Vagina (tissue), 2 donors: ENCODE results near the gene MEST. TPM values are rescaled to one million over a fixed set of nuclear protein-coding genes. Genes with fewer than 3 reads are reported as not detected.

ENCODE experiments used
- DNase-seq, 2 donors: peaks; one replicate each; pipeline ENCODE4 v3.0.0-alpha.2; 2017; ENCODE audit errors: extremely low spot score in 2 of 2
- H3K27ac ChIP-seq: fragments of 200-600 bp; sonication (generic); one replicate; pipeline ENCODE4 v1.5.1; 2019
- H3K27me3 ChIP-seq: fragments of 200-600 bp; sonication (generic); one replicate; pipeline ENCODE4 v1.5.1; 2019
- H3K36me3 ChIP-seq, 2 donors: fragments of 200-600 bp; sonication (generic); one replicate each; pipeline ENCODE4 v1.5.1; 2017 to 2019
- H3K4me1 ChIP-seq: fragments of 200-600 bp; sonication (generic); one replicate; pipeline ENCODE4 v1.5.1; 2019
- H3K4me3 ChIP-seq, 2 donors: fragments of 200-600 bp; sonication (generic); 1 replicate in 1 of 2; 2 replicates in 1 of 2; pipeline ENCODE4 v1.5.1; 2016 to 2019
- H3K9me3 ChIP-seq: fragments of 200-600 bp; sonication (generic); one replicate; pipeline ENCODE4 v1.5.1; 2019
- POLR2A ChIP-seq, 2 donors: fragments of 450-650 bp; IDR thresholded peaks; one replicate each; pipeline ENCODE4 v1.6.1; 2017; ENCODE audit warnings: antibody characterized with exemption in 2 of 2, mild to moderate bottlenecking in 2 of 2, moderate library complexity in 2 of 2
- POLR2AphosphoS5 ChIP-seq, 2 donors: sonication (generic); formaldehyde crosslinking; IDR thresholded peaks; one replicate each; pipeline ENCODE4 v1.9.0; 2017; ENCODE audit warnings: antibody characterized with exemption in 2 of 2, mild to moderate bottlenecking in 2 of 2, low read depth in 1 of 2; ENCODE audit not compliant: insufficient read depth in 1 of 2
- intact Hi-C: fragments of 100-400 bp; cut with DNase I; formaldehyde crosslinking; loops from one replicate; pipeline ENCODE4 v1.15.1; 2023
- total RNA-seq: library from RNA; depleted of rRNA; stranded (reverse); fragments of >200 nt; gene quantifications from one replicate; pipeline ENCODE4 v1.2.3, GENCODE V29; 2016
- TF ChIP-seq, protein P1 (sequence below), 3 experiments: fragments of 450-650 bp in 2 of 3; fragments of 200-600 bp in 1 of 3; sonication (generic) in 1 of 3; IDR thresholded peaks; one replicate each; pipeline ENCODE4 v1.5.1; 2017 to 2019; ENCODE audit warnings: antibody characterized with exemption in 3 of 3, mild to moderate bottlenecking in 2 of 3, moderate library complexity in 2 of 3

MEST gene
- total RNA-seq, 1 donor from 2014 or later, result 28.5 TPM

DNA sequence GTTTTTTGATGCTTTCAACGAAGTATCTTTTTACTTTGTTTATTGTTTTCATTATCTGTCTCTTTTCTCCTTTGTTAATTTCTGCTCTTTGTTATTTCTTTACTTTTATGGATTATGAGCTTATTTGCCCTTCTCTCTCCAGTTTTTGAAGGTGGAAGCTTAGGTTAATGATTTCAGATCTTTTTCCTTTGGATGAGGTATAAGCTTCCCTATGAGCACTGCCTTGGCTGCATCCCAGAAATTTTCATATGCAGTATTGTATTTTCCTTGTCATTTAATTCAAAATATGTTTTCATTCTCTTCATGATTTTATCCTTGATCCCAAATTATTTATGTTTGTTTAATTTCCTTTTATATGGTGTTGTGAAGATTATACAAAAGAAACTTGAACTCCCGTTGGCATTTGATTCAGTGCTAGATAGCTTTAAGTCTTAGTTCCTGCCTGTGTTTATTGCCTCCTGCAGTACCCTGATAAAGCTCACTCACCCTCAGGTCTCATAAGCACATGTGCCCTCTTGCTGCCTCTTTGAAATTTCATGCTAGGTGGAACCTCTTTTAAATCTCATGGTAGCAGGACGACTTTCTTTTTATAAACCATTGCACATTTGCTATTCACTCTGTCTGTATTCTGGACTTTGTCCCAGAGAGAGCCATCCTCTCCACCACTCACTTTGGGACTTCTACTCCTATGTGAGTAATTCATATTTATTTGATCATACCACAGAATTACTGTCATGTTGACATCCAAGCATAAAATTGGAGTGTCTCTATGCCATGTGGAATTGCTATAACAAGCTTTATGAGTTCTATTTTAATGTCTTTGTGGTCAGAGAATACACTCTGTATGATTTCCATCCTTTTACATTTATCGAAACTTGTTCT lies 28.1 kb upstream of the MEST start:
- TF ChIP-seq, protein P1, sequence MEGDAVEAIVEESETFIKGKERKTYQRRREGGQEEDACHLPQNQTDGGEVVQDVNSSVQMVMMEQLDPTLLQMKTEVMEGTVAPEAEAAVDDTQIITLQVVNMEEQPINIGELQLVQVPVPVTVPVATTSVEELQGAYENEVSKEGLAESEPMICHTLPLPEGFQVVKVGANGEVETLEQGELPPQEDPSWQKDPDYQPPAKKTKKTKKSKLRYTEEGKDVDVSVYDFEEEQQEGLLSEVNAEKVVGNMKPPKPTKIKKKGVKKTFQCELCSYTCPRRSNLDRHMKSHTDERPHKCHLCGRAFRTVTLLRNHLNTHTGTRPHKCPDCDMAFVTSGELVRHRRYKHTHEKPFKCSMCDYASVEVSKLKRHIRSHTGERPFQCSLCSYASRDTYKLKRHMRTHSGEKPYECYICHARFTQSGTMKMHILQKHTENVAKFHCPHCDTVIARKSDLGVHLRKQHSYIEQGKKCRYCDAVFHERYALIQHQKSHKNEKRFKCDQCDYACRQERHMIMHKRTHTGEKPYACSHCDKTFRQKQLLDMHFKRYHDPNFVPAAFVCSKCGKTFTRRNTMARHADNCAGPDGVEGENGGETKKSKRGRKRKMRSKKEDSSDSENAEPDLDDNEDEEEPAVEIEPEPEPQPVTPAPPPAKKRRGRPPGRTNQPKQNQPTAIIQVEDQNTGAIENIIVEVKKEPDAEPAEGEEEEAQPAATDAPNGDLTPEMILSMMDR (IDR thresholded peaks at IDR 0.05), result no peak
- TF ChIP-seq POLR2AphosphoS5 (IDR thresholded peaks at IDR 0.05; ENCODE audit: insufficient read depth in 1 of 2, low read depth in 1 of 2) (no peak), POLR2A (IDR thresholded peaks at IDR 0.05) (no peak)

GRCh38 chr7:130468612-130469011 lies 23.3 kb upstream of the MEST start:
- Histone ChIP-seq H3K4me3 (no peak overlapping the region), H3K27ac (no peak overlapping the region), H3K36me3 (no peaks in the 10 kb centered on the region), H3K27me3 (no peaks in the 10 kb centered on the region), H3K4me1 (no peaks in the 10 kb centered on the region), H3K9me3 (no peaks in the 10 kb centered on the region)
- no peak for DNase-seq
- intact Hi-C loops, result no loop called here
- TF ChIP-seq, protein P1 (IDR thresholded peaks at IDR 0.05), result no peak
- TF ChIP-seq POLR2A (IDR thresholded peaks at IDR 0.05) (no peak), POLR2AphosphoS5 (IDR thresholded peaks at IDR 0.05; ENCODE audit: insufficient read depth in 1 of 2, low read depth in 1 of 2) (no peak)

More for the DNA sequence above, 28.1 kb upstream of the MEST start:
- Histone ChIP-seq H3K9me3 (no peaks in the 10 kb centered on the region), H3K27me3 (no peaks in the 10 kb centered on the region), H3K4me3 (no peak overlapping the region), H3K4me1 (no peaks in the 10 kb centered on the region), H3K27ac (no peak overlapping the region), H3K36me3 (no peaks in the 10 kb centered on the region)
- no peak for DNase-seq
- intact Hi-C loops, result no loop called here

DNA sequence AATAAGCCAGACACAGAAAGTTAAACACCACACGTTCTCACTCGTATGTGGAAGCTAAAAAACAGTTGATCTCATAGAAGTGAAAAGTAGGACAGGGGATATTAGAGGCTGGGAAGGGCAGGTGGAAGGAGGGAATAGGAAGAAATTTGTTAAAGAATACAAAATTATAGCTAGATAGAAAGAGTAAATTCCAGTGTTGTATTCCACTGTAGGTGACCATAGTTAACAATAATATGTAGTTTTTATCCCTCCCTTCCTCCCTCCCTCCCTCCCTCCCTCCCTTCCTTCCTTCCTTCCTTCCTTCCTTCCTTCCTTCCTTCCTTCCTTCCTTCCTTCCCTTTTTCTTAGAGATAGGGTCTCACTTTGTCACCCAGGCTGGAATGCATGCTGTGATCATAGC lies 19.9 kb upstream of the MEST start:
- no peaks in the 10 kb centered on the region for H3K4me1 ChIP-seq
- intact Hi-C loops, result no loop called here
- H3K27ac ChIP-seq, result no peak overlapping the region
- H3K9me3 ChIP-seq, result no peaks in the 10 kb centered on the region
- H3K36me3 ChIP-seq, result no peaks in the 10 kb centered on the region
- no peak overlapping the region for H3K4me3 ChIP-seq
- no peak for TF ChIP-seq POLR2A (IDR thresholded peaks at IDR 0.05)
- no peak for TF ChIP-seq POLR2AphosphoS5 (IDR thresholded peaks at IDR 0.05; ENCODE audit: insufficient read depth in 1 of 2, low read depth in 1 of 2)
- TF ChIP-seq, protein P1 (IDR thresholded peaks at IDR 0.05), result no peak
- no peaks in the 10 kb centered on the region for H3K27me3 ChIP-seq
- no peak for DNase-seq

DNA sequence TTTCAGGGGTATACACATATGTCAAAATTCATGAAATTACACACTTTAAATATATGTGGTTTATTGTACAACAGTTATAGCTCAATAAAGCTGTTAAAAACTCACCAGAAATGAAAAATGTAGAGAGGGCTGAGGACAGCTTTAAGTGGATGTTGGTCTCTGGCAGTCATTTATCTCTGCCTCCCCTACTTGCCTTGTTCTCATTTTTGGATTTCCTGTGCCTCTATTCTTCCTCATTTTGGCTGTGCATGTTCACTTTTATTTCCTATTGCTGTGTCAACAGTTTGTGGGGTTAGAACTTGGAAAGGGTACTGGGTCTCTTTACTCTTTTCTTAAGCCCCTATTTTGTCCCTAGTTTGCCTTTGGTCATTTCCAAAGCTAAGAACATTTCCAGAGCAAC lies 18.6 kb upstream of the MEST start:
- intact Hi-C loops, result no loop called here

More for the DNA sequence above, 18.6 kb upstream of the MEST start:
- TF ChIP-seq POLR2A (IDR thresholded peaks at IDR 0.05), result no peak
- no peak for TF ChIP-seq POLR2AphosphoS5 (IDR thresholded peaks at IDR 0.05; ENCODE audit: insufficient read depth in 1 of 2, low read depth in 1 of 2)
- TF ChIP-seq, protein P1 (IDR thresholded peaks at IDR 0.05), result no peak
- no peaks in the 10 kb centered on the region for H3K4me1 ChIP-seq
- no peaks in the 10 kb centered on the region for H3K9me3 ChIP-seq
- H3K27ac ChIP-seq, result no peak overlapping the region
- H3K36me3 ChIP-seq, result no peaks in the 10 kb centered on the region
- H3K27me3 ChIP-seq, result no peaks in the 10 kb centered on the region
- H3K4me3 ChIP-seq, result no peak overlapping the region
- DNase-seq, result no peak
